ENCODE measurements around the gene HDAC5.
"Not testable (repeated sequence)": the region's sequence is repeated elsewhere in the genome, so short reads cannot be mapped to it uniquely, and the experiment has no call there.

HDAC5 gene

DNA sequence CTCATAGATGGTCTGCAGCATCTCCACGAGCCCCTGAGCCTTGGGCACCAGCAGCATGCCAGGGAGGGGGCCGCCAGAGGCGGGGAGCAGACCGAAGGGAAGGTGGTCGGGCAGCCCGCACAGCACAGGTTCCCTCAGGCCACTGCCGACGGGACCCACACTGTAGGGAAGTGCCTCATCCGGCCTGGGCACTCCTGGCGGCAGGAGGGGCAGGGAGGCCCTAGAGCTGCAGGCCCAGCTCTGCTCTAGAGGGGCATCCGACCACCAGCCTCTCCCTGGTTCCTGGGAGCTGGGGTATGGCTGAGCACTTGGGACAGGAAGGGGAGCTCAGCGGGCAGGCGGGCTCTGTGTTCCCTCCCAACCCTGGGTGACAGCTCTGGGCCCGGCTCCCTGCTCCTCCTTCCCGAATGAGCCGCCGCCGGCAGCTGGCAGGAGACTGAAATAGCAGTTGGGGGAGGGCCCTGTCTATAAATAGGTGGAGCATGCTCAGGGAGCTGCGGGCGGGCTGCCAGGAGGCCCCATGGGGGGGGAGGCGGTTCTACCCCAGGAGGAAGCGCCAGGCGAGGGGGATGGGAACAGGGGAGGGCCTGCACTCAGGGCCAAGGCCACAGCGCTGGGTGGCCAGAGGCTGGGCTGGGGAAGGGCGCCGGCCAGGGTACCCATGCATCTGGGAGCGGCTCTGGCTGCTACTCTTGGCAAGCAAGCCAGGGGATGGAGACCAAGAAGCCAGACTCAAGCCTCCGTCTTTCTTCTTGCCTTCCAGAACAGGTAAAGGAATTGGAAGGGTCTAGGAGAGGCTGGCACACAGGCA, 12.4 kb downstream of the HDAC5 start:
- peak; percentile 91 for DNase-seq (ENCODE audit: low spot score)

DNA sequence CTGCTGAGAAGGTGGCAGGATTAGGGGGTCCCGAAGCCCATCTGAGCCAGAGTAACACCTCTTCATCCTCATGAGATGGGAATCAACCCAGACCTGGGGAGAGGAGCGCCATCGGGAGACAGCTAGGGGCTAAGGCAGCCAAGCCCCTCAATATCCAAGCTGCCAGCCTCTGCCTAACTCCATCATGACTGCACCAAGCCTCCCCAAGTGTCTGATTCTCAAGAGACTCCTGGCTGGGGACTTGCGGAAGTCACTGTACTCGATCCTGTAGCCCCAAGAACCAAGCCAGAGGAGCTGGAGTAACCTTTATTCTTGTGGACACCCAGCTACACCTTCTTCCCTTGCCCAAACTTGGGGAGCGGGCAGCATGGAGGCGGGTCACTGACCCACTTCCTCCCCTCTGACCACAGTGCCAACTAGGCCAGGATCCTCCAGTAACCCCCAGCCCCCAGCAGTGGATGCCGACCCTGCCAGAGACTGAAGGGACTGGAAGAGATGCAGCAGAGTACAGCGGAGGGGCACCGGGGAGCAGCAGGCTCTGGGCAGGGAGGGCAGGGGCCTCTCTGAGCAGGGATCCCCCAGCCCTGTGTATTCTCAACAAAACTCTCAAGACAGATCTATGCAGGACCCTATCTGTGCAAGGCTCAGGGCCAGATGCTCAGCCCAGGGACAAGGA, 13.3 kb downstream of the HDAC5 start:
- DNase-seq (ENCODE audit: low spot score): no peak

DNA sequence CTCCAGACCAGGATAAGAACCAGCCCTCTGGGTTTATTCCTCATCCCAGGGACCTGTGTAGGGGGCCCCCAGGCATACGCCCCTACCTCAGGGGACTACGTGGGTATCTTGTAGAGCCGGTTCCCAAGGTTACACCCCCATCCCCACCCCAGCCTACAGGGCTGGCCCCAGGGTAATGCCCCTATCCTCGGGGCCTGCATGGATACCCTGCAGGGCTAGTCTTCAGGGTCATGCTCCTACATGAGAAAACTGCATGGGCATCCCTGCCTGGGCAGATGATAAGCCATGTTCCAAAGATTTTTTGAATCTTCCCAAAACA, 14.2 kb downstream of the HDAC5 start:
- no peak for DNase-seq (ENCODE audit: low spot score)

DNA sequence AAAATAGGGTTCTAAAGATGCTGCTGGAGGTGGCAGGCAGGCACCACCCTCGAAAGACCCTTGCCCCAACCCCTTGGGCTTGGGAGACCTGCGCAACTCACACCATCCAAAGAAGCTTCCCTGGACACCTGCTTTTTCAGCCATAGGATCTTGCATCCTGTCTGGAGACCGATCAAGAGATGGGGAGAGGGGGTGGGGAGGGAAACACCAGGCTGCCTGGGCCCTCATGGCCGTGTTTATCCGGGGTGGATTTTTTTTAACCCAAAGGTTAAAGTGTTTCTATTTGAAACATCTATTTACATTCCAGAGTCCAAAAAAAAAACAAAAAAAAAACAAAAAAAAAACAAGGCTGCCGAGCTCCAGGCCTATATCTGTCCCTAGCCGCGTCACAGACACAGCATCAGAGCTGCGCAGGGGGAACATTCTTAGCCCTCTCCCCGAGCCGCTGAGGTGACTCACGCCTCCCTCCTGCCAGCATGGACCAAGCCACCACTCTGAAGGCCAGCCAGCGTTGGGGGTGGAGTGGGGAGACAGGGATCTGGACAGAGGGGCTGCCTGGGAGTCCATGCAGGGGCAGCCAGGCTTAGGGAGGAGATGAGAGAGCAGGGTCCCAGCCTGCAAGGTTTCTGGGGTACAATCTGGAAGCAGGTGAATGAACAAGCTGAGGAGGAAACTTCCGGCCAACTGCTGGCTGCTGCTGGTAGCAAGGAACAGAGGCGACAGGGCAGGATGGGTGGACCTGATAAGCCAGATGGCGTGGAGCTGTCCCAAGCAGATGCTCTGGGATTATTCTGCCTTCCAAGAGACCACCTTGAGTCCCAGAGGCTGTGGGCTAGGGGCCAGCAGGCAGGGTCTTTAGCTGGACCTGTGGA, 14.8 kb downstream of the HDAC5 start:
- peak; percentile 65 for DNase-seq (ENCODE audit: low spot score)

DNA sequence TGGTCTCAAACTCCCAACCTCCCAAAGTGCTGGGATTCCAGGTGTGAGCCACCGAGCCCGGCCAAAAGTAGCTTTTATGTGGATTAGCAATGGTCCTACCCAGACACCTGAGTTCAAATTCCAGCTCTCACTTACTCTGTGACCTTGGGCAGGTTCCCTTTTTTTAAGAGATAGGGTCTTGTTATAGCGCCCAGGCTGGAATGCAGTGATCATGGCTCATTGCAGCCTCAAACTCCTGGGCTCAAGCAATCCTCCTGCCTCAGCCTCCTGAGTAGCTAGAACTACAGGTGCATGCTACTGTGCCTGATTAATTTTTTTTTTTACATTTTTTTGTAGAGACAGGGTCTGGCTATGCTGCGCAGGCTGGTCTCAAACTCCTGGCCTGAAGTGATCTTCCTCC, 16.6 kb downstream of the HDAC5 start:
- DNase-seq (ENCODE audit: low spot score): no peak

DNA sequence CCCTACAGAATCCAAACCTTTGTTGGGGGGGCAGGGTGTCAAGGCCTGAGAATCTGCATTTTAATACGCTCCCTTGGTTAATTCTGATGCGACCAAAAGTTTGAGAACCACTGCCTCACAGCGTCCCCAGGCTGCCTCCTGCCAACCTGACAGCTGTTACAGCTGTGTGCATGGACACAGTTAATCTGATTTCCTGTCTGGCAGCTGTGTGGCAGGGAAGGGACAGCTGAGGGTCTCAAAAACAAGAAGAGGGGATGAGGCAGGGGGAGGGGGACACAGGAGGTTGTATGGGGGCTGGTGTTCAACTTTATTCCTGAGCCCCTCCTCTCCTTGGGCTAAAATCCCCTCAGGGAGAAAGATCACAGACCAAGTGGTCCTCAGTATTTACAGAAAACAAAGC, 17.5 kb downstream of the HDAC5 start:
- DNase-seq (ENCODE audit: low spot score): no peak

DNA sequence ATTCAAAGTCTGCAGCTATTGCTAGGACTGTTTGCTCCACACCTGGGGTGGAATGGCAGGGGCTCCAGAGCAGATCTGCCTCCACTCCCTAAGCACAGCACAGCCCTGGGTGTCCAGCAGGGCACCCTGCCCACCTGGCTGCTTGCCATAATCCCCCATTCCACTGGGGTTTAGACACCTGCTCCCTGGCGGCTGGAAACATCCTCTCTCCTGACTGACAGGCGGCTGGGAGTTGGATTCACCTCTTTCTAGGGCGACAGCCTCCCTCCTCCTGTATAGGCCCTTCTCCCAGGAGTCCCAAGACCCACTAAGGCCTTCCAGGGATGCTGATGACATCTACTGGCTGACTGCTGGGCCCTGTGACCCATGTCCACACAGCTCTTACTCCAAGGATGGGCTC, 18.0 kb downstream of the HDAC5 start:
- DNase-seq (ENCODE audit: low spot score): no peak

DNA sequence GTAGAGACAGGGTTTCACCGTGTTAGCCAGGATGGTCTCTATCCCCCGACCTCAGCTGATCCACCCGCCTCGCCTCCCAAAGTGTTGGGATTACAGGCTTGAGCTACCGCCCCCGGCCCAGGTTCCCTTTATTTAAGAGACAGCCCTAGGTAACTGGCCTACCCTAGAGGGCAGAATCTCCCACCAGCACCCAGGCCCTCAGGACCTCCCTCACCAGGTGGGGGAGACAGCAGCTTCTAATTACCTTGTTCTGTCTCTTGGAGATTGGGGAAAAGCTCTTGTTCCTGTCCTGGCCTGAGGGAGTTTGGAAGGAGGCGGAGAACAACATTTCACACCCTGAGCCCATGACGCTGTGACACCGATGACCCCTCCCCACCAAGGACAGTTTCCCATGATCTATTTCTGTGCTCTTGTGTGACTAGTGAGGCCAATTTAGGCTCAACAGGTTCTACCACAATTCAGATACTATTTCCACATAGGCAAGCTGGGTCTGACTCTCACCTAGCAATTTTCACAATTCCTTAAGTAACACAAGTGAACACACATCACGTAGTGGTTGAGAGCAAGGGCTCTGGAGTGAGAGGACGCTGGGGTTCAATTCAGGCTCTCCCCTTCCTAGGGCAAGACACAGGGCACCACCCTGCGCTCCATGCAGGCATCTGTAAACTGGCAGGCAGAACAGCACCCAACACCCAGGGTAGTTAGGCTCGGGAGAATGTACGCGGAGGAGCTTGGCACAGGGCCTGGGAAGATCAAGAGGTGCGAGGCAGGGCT, 20.4 kb downstream of the HDAC5 start:
- DNase-seq (ENCODE audit: low spot score): no peak

DNA sequence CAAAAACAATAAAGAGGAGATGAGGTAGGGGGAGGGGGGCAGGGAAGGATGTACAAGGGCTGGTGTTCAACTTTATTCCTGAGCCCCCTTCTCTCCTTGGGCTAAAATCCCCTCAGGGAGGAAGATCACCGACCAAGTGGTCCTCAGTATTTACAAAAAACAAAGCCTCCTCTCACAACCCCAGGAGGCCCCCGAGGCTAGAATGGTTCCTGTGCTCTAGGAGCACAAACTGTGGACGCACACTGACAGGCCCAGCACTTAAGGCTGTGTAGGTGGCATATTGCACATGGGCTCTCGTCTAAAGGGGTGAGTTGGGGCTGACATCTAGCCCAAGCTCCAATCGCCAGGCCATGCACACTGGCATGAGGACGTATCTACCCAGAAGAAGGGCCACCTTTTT, 21.6 kb downstream of the HDAC5 start:
- not testable (repeated sequence) for DNase-seq (ENCODE audit: low spot score)

DNA sequence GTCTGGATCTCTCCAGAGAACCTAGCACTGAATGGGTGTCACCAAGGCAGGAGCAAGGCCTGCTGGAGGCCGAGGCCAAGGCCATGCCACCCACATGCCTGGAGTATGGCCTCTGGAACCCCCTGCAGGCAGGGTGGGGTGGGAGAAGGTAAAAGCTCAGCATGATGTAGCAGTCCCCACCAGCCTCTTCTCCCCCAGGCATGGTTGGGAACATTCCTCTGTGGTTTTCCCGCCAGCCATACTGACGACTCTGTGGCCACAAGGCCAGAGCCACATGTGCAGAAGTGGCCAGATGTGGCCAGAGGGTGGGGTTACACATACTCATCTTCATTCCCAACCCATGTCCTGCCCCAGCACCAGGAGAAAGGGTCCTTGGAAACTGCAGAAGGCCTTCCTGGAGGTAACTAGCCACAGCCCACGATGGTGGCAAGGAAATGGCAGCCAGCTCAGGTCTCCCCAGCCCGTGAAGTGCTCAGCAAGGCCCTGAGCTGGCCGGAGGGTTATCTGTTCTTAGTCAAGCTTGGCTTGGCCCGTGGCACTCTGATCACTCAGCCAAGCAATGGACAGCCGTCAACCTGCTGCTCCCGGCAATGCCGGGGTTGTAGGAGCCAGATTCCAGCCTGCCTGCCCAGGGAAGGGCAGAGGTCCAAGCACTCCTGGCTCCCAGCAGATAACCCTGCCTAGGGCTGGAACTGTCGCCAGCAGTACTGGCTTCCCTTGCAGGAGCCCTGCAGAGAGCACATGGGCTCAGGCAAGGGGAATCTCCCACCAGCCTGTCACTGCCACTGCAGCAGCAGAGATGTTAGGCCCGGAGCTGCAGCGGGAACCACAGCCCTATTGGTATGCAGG, 26.1 kb downstream of the HDAC5 start:
- no peak for DNase-seq (ENCODE audit: low spot score)

DNA sequence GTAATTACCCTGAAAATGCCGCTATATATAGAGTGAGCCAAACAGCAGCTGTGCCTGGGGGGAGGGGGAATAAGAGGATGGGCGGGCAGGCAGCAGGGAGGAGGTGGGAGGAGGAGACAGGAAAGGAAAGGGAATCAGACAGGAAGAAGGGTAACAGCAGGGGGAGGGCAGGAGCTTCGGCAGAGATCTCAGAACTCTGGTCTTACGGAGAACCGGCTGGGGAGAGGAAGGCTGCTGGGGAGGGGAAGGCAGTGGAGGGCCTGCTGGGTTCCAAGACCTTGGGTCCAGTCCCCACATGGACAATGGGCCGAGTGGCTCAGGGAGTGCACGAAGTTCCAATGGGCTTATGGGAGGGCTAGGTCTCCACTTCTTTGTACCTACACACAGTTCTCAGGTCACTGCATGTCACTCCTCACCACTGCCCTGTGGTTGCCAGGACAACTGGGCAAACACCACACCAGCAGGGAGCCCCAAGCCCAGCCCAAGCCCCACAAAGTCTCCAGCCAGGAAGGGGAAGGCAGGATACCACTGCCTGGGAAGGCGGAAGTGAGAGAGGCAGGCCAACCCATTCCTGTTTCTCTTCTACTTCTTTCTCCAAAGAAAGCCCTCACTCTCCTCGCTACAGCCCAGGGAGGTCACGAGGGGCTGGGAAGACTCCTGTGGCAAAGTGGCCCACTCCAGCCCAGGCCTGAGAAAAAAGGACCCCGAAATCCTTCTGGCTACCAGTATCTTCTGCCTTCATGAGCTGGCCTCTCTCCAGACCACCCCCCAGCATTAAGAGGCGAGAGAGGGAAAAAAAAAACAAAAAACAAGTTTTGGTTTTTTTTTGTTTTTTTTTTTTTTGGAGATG, 27.6 kb downstream of the HDAC5 start:
- peak; percentile 68 for DNase-seq (ENCODE audit: low spot score)

DNA sequence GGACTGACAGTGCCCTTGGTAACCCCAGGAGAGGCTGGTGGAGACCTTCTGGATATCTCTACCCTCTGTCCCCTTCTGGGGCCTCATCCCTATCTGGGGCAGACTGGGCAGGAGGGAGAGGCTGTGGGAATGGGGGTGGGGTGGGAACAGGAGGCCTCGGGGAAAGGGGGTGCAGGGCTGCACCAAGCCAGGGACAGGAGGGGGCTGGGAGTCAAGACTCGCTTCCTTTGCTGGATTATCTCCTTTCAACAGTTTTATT, 28.1 kb downstream of the HDAC5 start:
- no peak for DNase-seq (ENCODE audit: low spot score)

DNA sequence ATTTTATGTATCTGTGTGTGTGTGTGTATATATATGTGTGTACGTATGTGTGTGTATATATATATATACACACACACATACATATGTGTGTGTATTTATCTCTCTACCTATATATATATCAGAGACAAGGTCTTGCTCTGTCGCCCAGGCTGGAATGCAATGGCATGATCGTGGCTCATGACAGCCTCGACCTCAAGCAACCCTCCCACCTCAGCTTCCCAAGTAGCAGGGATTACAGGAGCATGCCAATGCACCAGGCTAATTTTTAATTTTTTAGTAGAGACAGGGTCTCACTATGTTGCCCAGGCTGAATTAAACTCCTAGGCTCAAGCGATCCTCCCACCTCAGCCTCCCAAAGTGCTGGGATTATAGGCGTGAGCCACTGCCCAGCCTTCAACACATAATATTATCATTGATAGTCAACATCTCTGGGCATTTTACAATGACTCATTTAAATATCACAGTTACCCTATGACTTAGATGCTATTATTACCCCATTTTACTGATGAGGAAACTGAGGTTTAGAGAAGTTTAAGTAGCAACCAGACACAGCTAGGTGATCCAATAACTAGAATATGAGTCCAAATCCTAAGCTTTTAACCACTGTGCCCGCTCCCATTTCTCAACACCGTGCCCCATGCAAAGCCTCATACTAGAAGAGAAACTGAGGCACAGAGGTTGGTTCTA, 28.6 kb downstream of the HDAC5 start:
- no peak for DNase-seq (ENCODE audit: low spot score)

DNA sequence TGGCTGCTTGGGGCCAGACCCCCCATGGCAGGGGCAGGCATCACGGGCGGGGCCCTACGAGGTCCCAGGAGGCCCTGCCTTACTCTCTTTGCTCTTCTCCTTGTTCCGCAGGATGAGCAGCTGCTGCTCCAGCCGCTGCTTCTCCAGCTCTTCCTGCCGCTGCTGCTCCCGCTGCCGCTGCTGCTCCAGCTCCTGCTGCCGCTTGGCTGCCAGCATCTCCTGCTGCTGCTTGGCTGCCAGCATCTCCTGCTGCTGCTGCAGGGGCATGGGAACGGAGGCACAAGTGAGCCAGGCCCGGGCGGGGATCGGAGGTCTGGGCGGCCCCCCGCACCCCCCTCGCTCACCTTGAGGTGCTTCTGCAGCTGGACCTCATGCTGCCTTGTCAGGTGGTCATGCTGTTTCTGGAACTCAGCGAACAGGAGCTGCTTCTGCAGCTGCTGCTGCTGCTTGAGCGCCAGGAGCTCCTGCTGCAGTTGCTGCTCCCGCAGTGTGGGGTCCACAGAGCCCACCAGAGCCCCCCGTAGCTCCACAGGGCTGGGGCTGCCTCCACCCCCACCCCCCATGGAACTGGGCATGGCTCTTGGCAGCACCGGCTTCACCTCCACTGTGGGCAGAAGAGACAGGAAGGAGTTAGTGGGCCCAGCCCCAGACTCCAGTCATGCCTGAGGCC, 30.1 kb downstream of the HDAC5 start:
- DNase-seq (ENCODE audit: low spot score): no peak

DNA sequence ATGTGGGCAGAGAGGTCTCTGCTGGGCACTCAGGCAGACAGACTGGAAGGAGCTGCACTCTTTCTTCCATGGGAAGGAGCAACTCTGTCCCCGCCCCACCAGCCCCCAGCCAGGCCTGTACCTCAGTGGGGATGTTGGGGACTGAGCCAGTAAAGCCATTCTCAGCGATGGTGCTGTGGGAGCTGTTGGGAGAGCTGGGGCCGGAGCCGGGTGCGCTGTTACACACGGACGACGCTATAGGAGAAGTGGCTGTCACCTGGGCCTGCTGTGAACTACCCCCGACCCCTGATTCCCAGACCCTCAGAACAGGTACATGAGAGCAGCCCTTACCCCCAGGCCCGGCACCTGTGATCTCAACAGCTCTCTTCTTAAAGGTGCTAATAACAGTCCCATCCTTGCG, 31.4 kb downstream of the HDAC5 start:
- DNase-seq (ENCODE audit: low spot score): no peak

DNA sequence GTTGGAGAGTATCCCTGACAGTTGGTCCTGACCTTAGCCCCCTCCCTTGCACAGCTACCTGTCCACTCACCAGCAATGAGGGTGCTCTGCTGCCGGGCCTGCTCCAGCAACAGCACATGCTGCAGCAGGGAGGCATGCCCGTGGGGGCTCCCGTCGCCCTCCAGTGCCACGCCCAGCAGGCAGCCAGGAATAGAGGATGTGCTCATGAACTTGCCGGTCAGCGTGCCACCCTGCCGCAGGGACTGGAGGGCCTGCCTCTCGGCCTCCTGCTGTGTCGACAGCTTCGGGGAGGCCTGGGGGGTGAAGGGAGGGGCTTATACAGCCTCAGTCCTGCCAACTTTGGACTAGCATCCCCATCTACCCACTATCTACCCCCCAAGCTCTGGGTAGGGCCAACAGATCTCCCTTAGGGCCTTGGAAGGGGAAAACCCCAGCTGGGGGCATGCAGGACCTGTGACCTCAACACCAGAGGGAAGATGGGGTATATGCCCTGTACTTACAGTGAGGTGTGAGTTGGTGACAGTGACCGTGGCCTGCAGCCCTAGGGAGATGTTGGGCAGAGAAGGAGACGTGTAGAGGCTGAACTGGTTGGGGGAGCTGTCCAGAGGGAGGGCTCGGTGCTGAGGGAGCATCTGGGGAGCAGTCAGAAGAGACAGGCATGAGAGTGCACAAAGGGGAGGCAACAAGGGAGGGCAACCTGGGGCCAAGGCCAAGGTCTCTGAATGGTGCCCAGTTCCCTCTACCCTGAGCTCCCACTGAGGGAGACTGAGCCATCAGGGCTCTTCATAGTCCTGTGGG, 32.0 kb downstream of the HDAC5 start:
- DNase-seq (ENCODE audit: low spot score): no peak

DNA sequence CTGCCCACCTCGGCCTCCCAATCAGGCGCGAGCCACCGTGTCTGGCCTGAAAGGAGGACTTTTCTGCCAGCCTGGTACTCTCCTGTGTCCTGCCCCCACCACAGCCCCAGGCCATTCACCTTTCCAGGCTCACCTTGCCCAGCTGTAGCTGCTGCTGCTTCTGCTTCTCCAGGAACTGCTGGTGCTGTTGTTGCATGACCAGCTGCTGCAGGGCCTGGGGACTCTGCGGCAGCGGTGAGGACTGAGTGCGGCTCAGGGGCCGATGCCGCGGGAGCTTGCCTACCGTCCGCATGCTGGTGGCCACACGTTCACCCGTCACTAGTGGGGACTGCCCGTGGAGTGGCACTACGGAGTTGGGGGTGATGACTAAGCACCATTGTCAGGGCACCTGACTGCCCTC, 35.2 kb downstream of the HDAC5 start:
- no peak for DNase-seq (ENCODE audit: low spot score)

DNA sequence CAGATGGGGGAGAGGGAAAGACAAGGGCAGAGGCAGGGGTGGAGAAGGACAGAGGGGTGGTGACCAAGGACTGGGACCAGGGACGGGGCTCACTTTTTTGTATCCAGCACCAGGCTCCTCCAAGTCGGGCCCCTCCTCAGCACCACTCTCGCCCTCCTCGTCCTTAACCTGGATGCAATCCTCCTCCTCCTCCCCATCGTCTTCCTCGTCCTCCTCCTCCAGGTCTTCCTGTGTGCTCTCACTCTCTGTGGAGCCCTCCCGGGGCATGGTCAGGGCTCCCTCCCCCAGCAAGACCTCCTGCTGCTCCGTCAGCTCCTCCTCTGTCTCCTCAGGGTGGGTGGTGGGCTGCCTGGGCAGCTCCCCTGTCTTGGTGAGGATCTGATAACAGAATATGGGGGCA, 36.1 kb downstream of the HDAC5 start:
- no peak for DNase-seq (ENCODE audit: low spot score)
